ENCODE data around the gene TNIK.
A peak's percentile ranks its signal among the peaks of the same experiment; 100 is the strongest.

TNIK gene
- 121 to 131 reads per million in 2 donors for total RNA-seq

- DNase-seq: peak; percentile 91
These were observed at the start of gene TNIK for GRCh38 chr3:171459942-171460724. Gene TNIK (minus strand): TSS chr3:171460405. CDS start chr3:171460063, 342 bp downstream.

GRCh38 chr3:171508676-171509075, 48.5 kb upstream of the TNIK start:
- DNase-seq: no peak

GRCh38 chr3:171508206-171508605, 48.0 kb upstream of the TNIK start:
- DNase-seq: no peak

GRCh38 chr3:171506743-171507319, 46.6 kb upstream of the TNIK start:
- DNase-seq: no peak

GRCh38 chr3:171505822-171506333, 45.7 kb upstream of the TNIK start:
- DNase-seq: no peak

- DNase-seq: no peak
These were observed 44.2 kb upstream of the TNIK start for GRCh38 chr3:171504376-171504775.

GRCh38 chr3:171503817-171504216, 43.6 kb upstream of the TNIK start:
- DNase-seq: no peak

GRCh38 chr3:171498921-171499320, 38.7 kb upstream of the TNIK start:
- no peak for DNase-seq

- DNase-seq: no peak
These were observed 37.3 kb upstream of the TNIK start for GRCh38 chr3:171497468-171497867.

- no peak for DNase-seq
These were observed 35.2 kb upstream of the TNIK start for GRCh38 chr3:171495413-171495812.

GRCh38 chr3:171494457-171495109, 34.4 kb upstream of the TNIK start:
- DNase-seq: no peak

- no peak for DNase-seq
These were observed 31.2 kb upstream of the TNIK start for GRCh38 chr3:171491361-171491760.

- DNase-seq: no peak
These were observed 30.7 kb upstream of the TNIK start for GRCh38 chr3:171490901-171491300.

- no peak for DNase-seq
These were observed 29.1 kb upstream of the TNIK start for GRCh38 chr3:171489348-171489747.

- no peak for DNase-seq
These were observed 28.3 kb upstream of the TNIK start for GRCh38 chr3:171488479-171488878.

- no peak for DNase-seq
These were observed 27.2 kb upstream of the TNIK start for GRCh38 chr3:171487382-171487781.

GRCh38 chr3:171485338-171485737, 25.1 kb upstream of the TNIK start:
- DNase-seq: no peak

- DNase-seq: no peak
These were observed 20.8 kb upstream of the TNIK start for GRCh38 chr3:171481011-171481410.

- no peak for DNase-seq
These were observed 20.3 kb upstream of the TNIK start for GRCh38 chr3:171480526-171480925.

GRCh38 chr3:171476532-171477102, 16.4 kb upstream of the TNIK start:
- no peak for DNase-seq

GRCh38 chr3:171472552-171472951, 12.3 kb upstream of the TNIK start:
- DNase-seq: no peak

- no peak for DNase-seq
These were observed 10.6 kb upstream of the TNIK start for GRCh38 chr3:171470714-171471227.

- DNase-seq: no peak
These were observed 9.2 kb upstream of the TNIK start for GRCh38 chr3:171469376-171469775.

Data from T-helper 9 cell (primary cell).